DND-41 (cell line): ENCODE results near the gene RNF6.

Source experiments
- ATAC-seq: fragments of 200-7000 bp; cut with Tn5 transposase; 3 replicates; pipeline ENCODE4 v1.9.1; 2021; ENCODE audit warnings: low read depth; ENCODE audit not compliant: insufficient read depth
- DNase-seq: peaks from one replicate; pipeline ENCODE4 v3.0.0-alpha.2; 2020
- H2AFZ ChIP-seq: 2 replicates; pipeline ENCODE4 v1.6.0; 2012; ENCODE audit warnings: low read depth, low read length
- H3K27ac ChIP-seq: 2 replicates; pipeline ENCODE4 v1.5.1; 2012; ENCODE audit warnings: low read length, inconsistent platforms
- H3K27me3 ChIP-seq: fragments of 200-600 bp; sonication (generic); 2 replicates; pipeline ENCODE4 v1.6.0; 2012; ENCODE audit warnings: low read length, mild to moderate bottlenecking, inconsistent platforms; ENCODE audit not compliant: insufficient read depth, poor library complexity
- H3K36me3 ChIP-seq: 2 replicates; pipeline ENCODE4 v1.5.1; 2012; ENCODE audit warnings: low read length, inconsistent platforms; ENCODE audit not compliant: insufficient read depth
- H3K4me1 ChIP-seq: 2 replicates; pipeline ENCODE4 v1.5.1; 2012; ENCODE audit warnings: mild to moderate bottlenecking, low read length; ENCODE audit not compliant: insufficient read depth
- H3K4me2 ChIP-seq: 2 replicates; pipeline ENCODE4 v1.6.0; 2012; ENCODE audit warnings: mild to moderate bottlenecking, moderate library complexity, low read length, inconsistent platforms; ENCODE audit not compliant: insufficient read depth
- H3K4me3 ChIP-seq, 2 experiments: fragments of 200-600 bp in 1 of 2; shearing (Covaris generic) in 1 of 2; 2 replicates each; pipeline ENCODE4 v1.5.1; 2012 to 2016; ENCODE audit warnings: inconsistent platforms in 2 of 2, low read length in 2 of 2, mild to moderate bottlenecking in 2 of 2, low read depth in 1 of 2, moderate library complexity in 1 of 2
- H3K79me2 ChIP-seq: 2 replicates; pipeline ENCODE4 v1.6.0; 2012; ENCODE audit warnings: low read length, inconsistent platforms; ENCODE audit not compliant: insufficient read depth
- H3K9ac ChIP-seq: 2 replicates; pipeline ENCODE4 v1.6.0; 2012; ENCODE audit warnings: low read depth, mild to moderate bottlenecking, inconsistent platforms, low read length, moderate library complexity
- H3K9me3 ChIP-seq: 2 replicates; pipeline ENCODE4 v1.5.1; 2012; ENCODE audit warnings: low read length, moderate library complexity, mild to moderate bottlenecking, inconsistent platforms; ENCODE audit not compliant: insufficient read depth, severe bottlenecking
- H4K20me1 ChIP-seq: 2 replicates; pipeline ENCODE4 v1.6.0; 2012; ENCODE audit warnings: low read length; ENCODE audit not compliant: insufficient read depth
- CTCF ChIP-seq: IDR thresholded peaks from 2 replicates; pipeline ENCODE4 v1.5.1; 2012; ENCODE audit warnings: borderline replicate concordance, low read length, moderate library complexity, mild to moderate bottlenecking; ENCODE audit not compliant: poor library complexity, severe bottlenecking; ENCODE audit errors: extremely low read depth
- EZH2 ChIP-seq: IDR thresholded peaks from 3 replicates; pipeline ENCODE4 v1.6.1; 2012; ENCODE audit warnings: borderline replicate concordance, low read depth, mild to moderate bottlenecking, moderate library complexity, low read length, inconsistent platforms; ENCODE audit not compliant: severe bottlenecking

Gene RNF6

GRCh38 chr13:26186995-26187394, 35.1 kb downstream of the RNF6 start:
- no peak overlapping the region for H3K4me2 ChIP-seq
- H3K4me1 ChIP-seq, result no peaks in the 10 kb centered on the region
- H4K20me1 ChIP-seq, result no peaks in the 10 kb centered on the region
- H2AFZ ChIP-seq, result no peak overlapping the region
- H3K79me2 ChIP-seq, result no peaks in the 10 kb centered on the region
- no peak overlapping the region for H3K9ac ChIP-seq
- no peaks in the 10 kb centered on the region for H3K36me3 ChIP-seq
- DNase-seq (no peak), ATAC-seq (no peak)
- TF ChIP-seq CTCF (no peak), EZH2 (no peak)
- H3K27me3 ChIP-seq, result no peaks in the 10 kb centered on the region
- H3K9me3 ChIP-seq, result no peaks in the 10 kb centered on the region
- H3K27ac ChIP-seq, result no peak overlapping the region
- H3K4me3 ChIP-seq, result no peak overlapping the region

GRCh38 chr13:26186118-26186870, 35.8 kb downstream of the RNF6 start:
- H3K4me2 ChIP-seq, result no peak overlapping the region
- H3K79me2 ChIP-seq, result no peaks in the 10 kb centered on the region
- H4K20me1 ChIP-seq, result no peaks in the 10 kb centered on the region
- DNase-seq (peak; percentile 13), ATAC-seq (peak; percentile 47; the same call in 1 of the 3 replicates)
- no peaks in the 10 kb centered on the region for H3K9me3 ChIP-seq
- no peak overlapping the region for H3K4me3 ChIP-seq
- no peaks in the 10 kb centered on the region for H3K27me3 ChIP-seq
- no peak overlapping the region for H3K9ac ChIP-seq
- TF ChIP-seq CTCF (no peak), EZH2 (no peak)
- no peak overlapping the region for H3K27ac ChIP-seq
- no peak overlapping the region for H2AFZ ChIP-seq
- no peaks in the 10 kb centered on the region for H3K36me3 ChIP-seq
- no peaks in the 10 kb centered on the region for H3K4me1 ChIP-seq

GRCh38 chr13:26185720-26186117, 36.4 kb downstream of the RNF6 start:
- Histone ChIP-seq H3K79me2 (no peaks in the 10 kb centered on the region), H3K27me3 (no peaks in the 10 kb centered on the region), H3K4me2 (no peak overlapping the region), H3K4me3 (no peak overlapping the region), H3K9ac (no peak overlapping the region), H3K36me3 (no peaks in the 10 kb centered on the region), H4K20me1 (no peaks in the 10 kb centered on the region), H3K27ac (no peak overlapping the region), H2AFZ (no peak overlapping the region), H3K4me1 (no peaks in the 10 kb centered on the region), H3K9me3 (no peaks in the 10 kb centered on the region)
- ATAC-seq (no peak), DNase-seq (no peak)
- TF ChIP-seq CTCF (no peak), EZH2 (no peak)

GRCh38 chr13:26184791-26185250, 37.3 kb downstream of the RNF6 start:
- Histone ChIP-seq H3K27me3 (no peaks in the 10 kb centered on the region), H4K20me1 (no peaks in the 10 kb centered on the region), H3K79me2 (no peaks in the 10 kb centered on the region), H2AFZ (no peak overlapping the region), H3K27ac (no peak overlapping the region), H3K9me3 (no peaks in the 10 kb centered on the region), H3K36me3 (no peaks in the 10 kb centered on the region), H3K4me2 (no peak overlapping the region), H3K9ac (no peak overlapping the region), H3K4me3 (no peak overlapping the region), H3K4me1 (no peaks in the 10 kb centered on the region)
- ATAC-seq (peak; percentile 93), DNase-seq (peak; percentile 69)
- TF ChIP-seq CTCF (peak; percentile 95), EZH2 (no peak)
